Chondrocyte (in vitro differentiated cells): ENCODE data around the gene PPP4C. TPM values are rescaled to one million over a fixed set of nuclear protein-coding genes. Genes with fewer than 3 reads are reported as not detected.

ENCODE experiments used
- DNase-seq: peaks from one replicate; pipeline ENCODE4 v3.0.0; 2021; ENCODE audit warnings: mixed read lengths, low spot score
- H3K27ac Mint-ChIP-seq: one replicate; pipeline ENCODE4 v1.8.0; 2021; ENCODE audit warnings: mild to moderate bottlenecking, moderate library complexity, mixed read lengths; ENCODE audit not compliant: unreplicated experiment
- H3K27me3 Mint-ChIP-seq: 2 replicates; pipeline ENCODE4 v1.8.0; 2021; ENCODE audit warnings: low read depth, mixed read lengths
- H3K36me3 Mint-ChIP-seq: 2 replicates; pipeline ENCODE4 v1.8.0; 2021; ENCODE audit warnings: low read depth, mixed read lengths
- H3K4me1 Mint-ChIP-seq: 2 replicates; pipeline ENCODE4 v1.8.0; 2021; ENCODE audit warnings: low read depth, mild to moderate bottlenecking, mixed read lengths
- H3K4me3 Mint-ChIP-seq: one replicate; pipeline ENCODE4 v1.8.0; 2021; ENCODE audit warnings: mild to moderate bottlenecking, moderate library complexity, mixed read lengths; ENCODE audit not compliant: unreplicated experiment
- H3K9me3 Mint-ChIP-seq: 2 replicates; pipeline ENCODE4 v1.8.0; 2021; ENCODE audit warnings: low read depth, mixed read lengths
- total RNA-seq: library from RNA; stranded (reverse); gene quantifications from 3 replicates; pipeline ENCODE4 v1.2.1, GENCODE V29; 2021
- TF ChIP-seq, protein P1 (sequence below): fragments of 200-600 bp; sonication (generic); IDR thresholded peaks from 2 replicates; pipeline ENCODE4 v1.5.0; 2021; ENCODE audit warnings: antibody characterized with exemption, mild to moderate bottlenecking, moderate library complexity

Gene PPP4C
- total RNA-seq, 1 donor from 2014 or later = 81.0 TPM

DNA sequence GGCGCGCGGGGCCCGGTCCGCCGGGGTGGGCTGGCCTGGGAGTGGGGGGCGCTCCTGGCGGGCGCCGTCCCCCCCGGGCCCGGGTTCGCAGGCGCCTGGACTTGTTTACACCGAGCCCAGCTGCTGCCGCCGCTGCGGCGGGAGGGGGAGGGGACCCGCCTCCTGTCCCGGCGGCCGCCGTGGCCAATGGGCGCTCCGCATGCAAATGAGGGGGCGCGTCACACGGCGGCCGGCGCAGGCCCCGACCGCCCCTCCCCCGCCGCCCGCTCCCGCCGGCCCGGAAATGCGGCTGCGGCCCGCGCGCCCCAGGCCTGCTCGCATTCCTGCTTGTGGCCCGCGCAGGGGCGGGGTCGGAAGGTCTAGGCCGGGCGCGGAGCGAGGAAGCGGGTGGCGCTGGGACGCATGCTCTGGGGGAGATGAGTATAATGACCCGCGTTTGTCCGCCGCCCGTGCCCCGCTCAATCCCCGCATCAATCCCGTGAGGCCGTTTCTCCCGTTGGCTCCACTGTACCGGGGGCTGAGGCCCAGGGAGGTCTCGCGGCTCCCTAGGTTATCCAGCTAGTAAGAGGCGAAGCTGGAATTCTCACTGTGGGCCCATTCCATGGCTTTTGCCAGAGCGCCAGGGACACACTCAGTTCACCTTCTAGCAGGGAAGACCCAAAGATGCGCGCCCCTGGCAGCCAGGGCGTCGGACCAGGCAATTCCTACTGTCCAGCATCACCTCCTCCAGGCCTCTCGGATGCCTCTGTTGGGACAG, 20.5 kb downstream of the PPP4C start, which contains the start of gene YPEL3:
TSS of gene YPEL3 (minus strand) at position 109 of the 757 bp plus-strand sequence. CDS start 731 bp downstream, outside the sequence.
- no peaks in the 10 kb centered on the region for H3K27me3 Mint-ChIP-seq

DNA sequence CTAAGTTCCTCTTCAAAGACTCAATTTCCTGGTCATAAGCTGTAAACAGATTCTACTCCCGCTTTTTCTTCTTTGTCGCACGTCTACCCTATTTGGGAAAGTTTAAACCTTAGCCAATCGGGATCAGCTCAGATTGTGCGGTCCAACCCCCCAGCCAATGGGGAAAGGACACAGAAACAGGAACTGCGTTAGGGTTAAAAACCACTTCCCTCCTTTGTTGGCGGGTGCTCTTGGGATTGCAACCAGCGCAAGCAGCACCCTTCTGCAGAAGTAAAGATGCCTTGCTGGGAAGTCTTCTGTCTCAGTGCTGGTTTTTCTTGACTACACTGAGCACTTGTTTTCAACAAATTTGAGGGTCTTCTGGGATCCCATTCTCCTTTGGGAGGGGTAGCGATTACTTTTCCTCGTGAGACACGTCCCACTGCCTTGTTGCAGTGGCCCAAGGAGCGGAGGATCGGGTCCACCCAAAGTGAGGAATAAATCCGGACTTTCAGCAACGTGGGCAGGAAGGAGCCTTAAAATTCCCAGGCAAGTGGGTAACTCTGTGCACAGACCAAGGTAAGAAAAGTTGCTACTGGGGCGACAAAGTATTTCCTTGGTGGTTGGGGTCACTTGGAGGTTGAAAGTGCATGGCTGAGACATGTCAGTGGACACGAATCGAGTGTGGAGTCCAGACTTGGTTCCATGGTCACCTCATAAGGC, 21.2 kb downstream of the PPP4C start:
- peak overlapping the region; percentile 82 for H3K4me3 Mint-ChIP-seq
- TF ChIP-seq, protein P1, sequence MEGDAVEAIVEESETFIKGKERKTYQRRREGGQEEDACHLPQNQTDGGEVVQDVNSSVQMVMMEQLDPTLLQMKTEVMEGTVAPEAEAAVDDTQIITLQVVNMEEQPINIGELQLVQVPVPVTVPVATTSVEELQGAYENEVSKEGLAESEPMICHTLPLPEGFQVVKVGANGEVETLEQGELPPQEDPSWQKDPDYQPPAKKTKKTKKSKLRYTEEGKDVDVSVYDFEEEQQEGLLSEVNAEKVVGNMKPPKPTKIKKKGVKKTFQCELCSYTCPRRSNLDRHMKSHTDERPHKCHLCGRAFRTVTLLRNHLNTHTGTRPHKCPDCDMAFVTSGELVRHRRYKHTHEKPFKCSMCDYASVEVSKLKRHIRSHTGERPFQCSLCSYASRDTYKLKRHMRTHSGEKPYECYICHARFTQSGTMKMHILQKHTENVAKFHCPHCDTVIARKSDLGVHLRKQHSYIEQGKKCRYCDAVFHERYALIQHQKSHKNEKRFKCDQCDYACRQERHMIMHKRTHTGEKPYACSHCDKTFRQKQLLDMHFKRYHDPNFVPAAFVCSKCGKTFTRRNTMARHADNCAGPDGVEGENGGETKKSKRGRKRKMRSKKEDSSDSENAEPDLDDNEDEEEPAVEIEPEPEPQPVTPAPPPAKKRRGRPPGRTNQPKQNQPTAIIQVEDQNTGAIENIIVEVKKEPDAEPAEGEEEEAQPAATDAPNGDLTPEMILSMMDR = no peak
- DNase-seq = no peak
- H3K4me1 Mint-ChIP-seq = peaks cover 29% of the 10 kb centered on the region
- peaks cover 3% of the 10 kb centered on the region for H3K9me3 Mint-ChIP-seq
- no peaks in the 10 kb centered on the region for H3K27me3 Mint-ChIP-seq
- peak overlapping the region; percentile 95 for H3K27ac Mint-ChIP-seq
- H3K36me3 Mint-ChIP-seq = peaks cover 2% of the 10 kb centered on the region

More for the DNA sequence above, 20.5 kb downstream of the PPP4C start, which contains the start of gene YPEL3:
- peaks cover 3% of the 10 kb centered on the region for H3K9me3 Mint-ChIP-seq
- TF ChIP-seq, protein P1 = no peak
- peak within 1 kb of the TSS; percentile 82 for H3K4me3 Mint-ChIP-seq
- DNase-seq = no peak
- H3K4me1 Mint-ChIP-seq = peaks cover 34% of the 10 kb centered on the region
- peaks cover 2% of the 10 kb centered on the region for H3K36me3 Mint-ChIP-seq
- H3K27ac Mint-ChIP-seq = peak within 1 kb of the TSS; percentile 95

- Mint-ChIP-seq H3K4me1 (no peaks in the 10 kb centered on the region), H3K9me3 (no peaks in the 10 kb centered on the region), H3K27me3 (no peaks in the 10 kb centered on the region), H3K27ac (no peak overlapping the region), H3K4me3 (no peak overlapping the region), H3K36me3 (peaks cover 16% of the 10 kb centered on the region)
- no peak for DNase-seq
- TF ChIP-seq, protein P1 = no peak
These were observed 28.3 kb downstream of the PPP4C start for GRCh38 chr16:30104090-30104489.

- TF ChIP-seq, protein P1 = no peak
- Mint-ChIP-seq H3K9me3 (no peaks in the 10 kb centered on the region), H3K36me3 (peaks cover 16% of the 10 kb centered on the region), H3K27ac (no peak overlapping the region), H3K4me1 (no peaks in the 10 kb centered on the region), H3K4me3 (no peak overlapping the region), H3K27me3 (no peaks in the 10 kb centered on the region)
- DNase-seq = no peak
These were observed 28.7 kb downstream of the PPP4C start for GRCh38 chr16:30104492-30104891.

- TF ChIP-seq, protein P1 = no peak
- peaks cover 23% of the 10 kb centered on the region for H3K36me3 Mint-ChIP-seq
- H3K27ac Mint-ChIP-seq = no peak overlapping the region
- no peak overlapping the region for H3K4me3 Mint-ChIP-seq
- H3K27me3 Mint-ChIP-seq = no peaks in the 10 kb centered on the region
- no peak for DNase-seq
- peaks cover 9% of the 10 kb centered on the region for H3K4me1 Mint-ChIP-seq
- H3K9me3 Mint-ChIP-seq = no peaks in the 10 kb centered on the region
These were observed 32.5 kb downstream of the PPP4C start for GRCh38 chr16:30108059-30108850.
